ENCODE results near the gene IL25.

The IL25 gene

DNA sequence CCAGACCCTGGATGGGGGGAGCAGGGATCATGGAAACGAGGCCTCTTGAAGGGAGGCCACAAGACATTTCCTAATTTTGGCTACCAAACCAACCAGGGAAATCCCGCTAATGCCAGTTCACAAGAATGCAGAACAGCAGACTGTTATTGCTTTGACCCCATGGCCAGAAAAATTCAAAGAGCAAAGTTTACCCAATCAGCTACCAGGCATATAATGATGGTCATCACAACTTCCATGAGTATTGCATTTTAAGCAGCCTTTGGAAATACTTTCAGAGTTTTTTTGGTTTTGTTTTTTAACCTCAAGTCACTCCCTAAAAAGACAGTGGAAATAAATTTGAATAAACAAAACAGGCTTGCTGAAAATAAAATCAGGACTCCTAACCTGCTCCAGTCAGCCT, at the start of gene IL25:
Gene IL25, plus strand, starts transcription at position 301 of the 400 bp plus-strand sequence.
- TF ChIP-seq NFIC (IDR thresholded peaks at IDR 0.05) (no peak), EP300 (IDR thresholded peaks at IDR 0.05; ENCODE audit: borderline replicate concordance) (no peak)

DNA sequence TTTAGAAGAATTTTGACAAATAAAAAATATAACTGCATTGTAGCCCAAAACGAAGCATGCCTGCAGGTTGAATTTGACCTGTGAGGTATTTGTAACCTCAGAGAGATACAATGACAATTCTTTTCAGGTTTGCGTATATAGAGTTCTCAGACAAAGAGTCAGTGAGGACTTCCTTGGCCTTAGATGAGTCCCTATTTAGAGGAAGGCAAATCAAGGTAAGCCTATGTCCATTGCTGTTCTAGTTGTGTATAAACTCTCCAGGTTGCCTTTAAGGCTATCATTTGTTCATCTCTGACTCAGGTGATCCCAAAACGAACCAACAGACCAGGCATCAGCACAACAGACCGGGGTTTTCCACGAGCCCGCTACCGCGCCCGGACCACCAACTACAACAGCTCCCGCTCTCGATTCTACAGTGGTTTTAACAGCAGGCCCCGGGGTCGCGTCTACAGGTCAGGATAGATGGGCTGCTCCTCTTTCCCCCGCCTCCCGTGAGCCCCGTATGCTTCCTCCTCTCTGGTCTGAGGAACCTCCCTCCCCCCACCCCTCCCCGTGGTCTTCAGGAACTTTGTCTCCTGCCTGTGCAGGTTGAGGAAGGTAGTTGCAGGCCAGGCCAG, 48.7 kb upstream of the IL25 start:
- TF ChIP-seq YY1 (IDR thresholded peaks at IDR 0.05; ENCODE audit: low read depth) (no peak), TAF1 (IDR thresholded peaks at IDR 0.05; ENCODE audit: low read depth) (no peak), TCF12 (IDR thresholded peaks at IDR 0.05; ENCODE audit: low read depth) (no peak), ZBTB7A (IDR thresholded peaks at IDR 0.05; ENCODE audit: low read depth) (no peak)
- TF ChIP-seq, protein P1, sequence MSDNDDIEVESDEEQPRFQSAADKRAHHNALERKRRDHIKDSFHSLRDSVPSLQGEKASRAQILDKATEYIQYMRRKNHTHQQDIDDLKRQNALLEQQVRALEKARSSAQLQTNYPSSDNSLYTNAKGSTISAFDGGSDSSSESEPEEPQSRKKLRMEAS (IDR thresholded peaks at IDR 0.05), result no peak

DNA sequence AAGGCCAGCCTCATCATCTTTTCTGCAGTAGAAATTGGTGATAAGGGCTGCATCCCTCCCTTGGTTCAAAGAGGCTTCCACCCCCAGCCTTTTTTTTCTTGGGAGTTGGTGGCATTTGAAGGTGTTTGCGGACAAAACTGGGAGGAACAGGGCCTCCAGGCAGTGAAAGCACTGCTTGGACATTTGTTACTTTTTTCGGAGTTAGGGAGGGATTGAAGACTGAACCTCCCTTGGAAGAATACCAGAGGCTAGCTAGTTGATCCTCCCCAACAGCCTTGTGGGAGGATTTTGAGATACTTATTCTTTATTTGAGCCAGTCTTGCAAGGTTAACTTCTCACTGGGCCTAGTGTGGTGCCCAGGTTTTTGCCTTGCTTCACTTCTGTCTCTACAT, 48.2 kb upstream of the IL25 start:
- TF ChIP-seq CREB1 (IDR thresholded peaks at IDR 0.05; ENCODE audit: low read depth) (no peak), EGR1 (IDR thresholded peaks at IDR 0.05) (no peak), TAF1 (IDR thresholded peaks at IDR 0.05; ENCODE audit: low read depth) (no peak), CEBPB (IDR thresholded peaks at IDR 0.05) (no peak), TEAD4 (IDR thresholded peaks at IDR 0.05) (no peak), ZBTB7A (IDR thresholded peaks at IDR 0.05; ENCODE audit: low read depth) (no peak), RAD21 (IDR thresholded peaks at IDR 0.05; ENCODE audit: low read depth) (no peak), TCF12 (IDR thresholded peaks at IDR 0.05; ENCODE audit: low read depth) (no peak), EP300 (IDR thresholded peaks at IDR 0.05; ENCODE audit: borderline replicate concordance) (no peak), YY1 (IDR thresholded peaks at IDR 0.05; ENCODE audit: low read depth) (no peak), FOXM1 (IDR thresholded peaks at IDR 0.05; ENCODE audit: borderline replicate concordance, low read depth) (no peak), NFIC (IDR thresholded peaks at IDR 0.05) (no peak)
- TF ChIP-seq, protein P2, sequence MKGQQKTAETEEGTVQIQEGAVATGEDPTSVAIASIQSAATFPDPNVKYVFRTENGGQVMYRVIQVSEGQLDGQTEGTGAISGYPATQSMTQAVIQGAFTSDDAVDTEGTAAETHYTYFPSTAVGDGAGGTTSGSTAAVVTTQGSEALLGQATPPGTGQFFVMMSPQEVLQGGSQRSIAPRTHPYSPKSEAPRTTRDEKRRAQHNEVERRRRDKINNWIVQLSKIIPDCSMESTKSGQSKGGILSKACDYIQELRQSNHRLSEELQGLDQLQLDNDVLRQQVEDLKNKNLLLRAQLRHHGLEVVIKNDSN (IDR thresholded peaks at IDR 0.05), result no peak
- TF ChIP-seq, protein P1 (IDR thresholded peaks at IDR 0.05), result no peak
- TF ChIP-seq, protein P3, sequence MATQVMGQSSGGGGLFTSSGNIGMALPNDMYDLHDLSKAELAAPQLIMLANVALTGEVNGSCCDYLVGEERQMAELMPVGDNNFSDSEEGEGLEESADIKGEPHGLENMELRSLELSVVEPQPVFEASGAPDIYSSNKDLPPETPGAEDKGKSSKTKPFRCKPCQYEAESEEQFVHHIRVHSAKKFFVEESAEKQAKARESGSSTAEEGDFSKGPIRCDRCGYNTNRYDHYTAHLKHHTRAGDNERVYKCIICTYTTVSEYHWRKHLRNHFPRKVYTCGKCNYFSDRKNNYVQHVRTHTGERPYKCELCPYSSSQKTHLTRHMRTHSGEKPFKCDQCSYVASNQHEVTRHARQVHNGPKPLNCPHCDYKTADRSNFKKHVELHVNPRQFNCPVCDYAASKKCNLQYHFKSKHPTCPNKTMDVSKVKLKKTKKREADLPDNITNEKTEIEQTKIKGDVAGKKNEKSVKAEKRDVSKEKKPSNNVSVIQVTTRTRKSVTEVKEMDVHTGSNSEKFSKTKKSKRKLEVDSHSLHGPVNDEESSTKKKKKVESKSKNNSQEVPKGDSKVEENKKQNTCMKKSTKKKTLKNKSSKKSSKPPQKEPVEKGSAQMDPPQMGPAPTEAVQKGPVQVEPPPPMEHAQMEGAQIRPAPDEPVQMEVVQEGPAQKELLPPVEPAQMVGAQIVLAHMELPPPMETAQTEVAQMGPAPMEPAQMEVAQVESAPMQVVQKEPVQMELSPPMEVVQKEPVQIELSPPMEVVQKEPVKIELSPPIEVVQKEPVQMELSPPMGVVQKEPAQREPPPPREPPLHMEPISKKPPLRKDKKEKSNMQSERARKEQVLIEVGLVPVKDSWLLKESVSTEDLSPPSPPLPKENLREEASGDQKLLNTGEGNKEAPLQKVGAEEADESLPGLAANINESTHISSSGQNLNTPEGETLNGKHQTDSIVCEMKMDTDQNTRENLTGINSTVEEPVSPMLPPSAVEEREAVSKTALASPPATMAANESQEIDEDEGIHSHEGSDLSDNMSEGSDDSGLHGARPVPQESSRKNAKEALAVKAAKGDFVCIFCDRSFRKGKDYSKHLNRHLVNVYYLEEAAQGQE (IDR thresholded peaks at IDR 0.05; ENCODE audit: low read depth), result no peak

DNA sequence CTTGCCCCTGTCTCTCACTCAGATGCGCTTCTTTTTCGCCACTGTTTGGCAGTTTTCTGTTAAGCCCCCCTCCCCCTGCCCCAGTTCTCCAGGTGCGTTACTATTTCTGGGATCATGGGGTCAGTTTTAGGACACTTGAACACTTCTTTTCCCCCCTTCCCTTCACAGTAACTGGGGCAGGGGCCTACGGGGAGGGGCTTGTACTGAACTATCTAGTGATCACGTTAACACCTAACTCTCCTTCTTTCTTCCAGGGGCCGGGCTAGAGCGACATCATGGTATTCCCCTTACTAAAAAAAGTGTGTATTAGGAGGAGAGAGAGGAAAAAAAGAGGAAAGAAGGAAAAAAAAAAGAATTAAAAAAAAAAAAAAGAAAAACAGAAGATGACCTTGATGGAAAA, 47.6 kb upstream of the IL25 start:
- TF ChIP-seq EP300 (IDR thresholded peaks at IDR 0.05; ENCODE audit: borderline replicate concordance) (no peak), YY1 (IDR thresholded peaks at IDR 0.05; ENCODE audit: low read depth) (no peak), TAF1 (IDR thresholded peaks at IDR 0.05; ENCODE audit: low read depth) (no peak), EGR1 (IDR thresholded peaks at IDR 0.05) (no peak), CEBPB (IDR thresholded peaks at IDR 0.05) (no peak), NFIC (IDR thresholded peaks at IDR 0.05) (no peak), CREB1 (IDR thresholded peaks at IDR 0.05; ENCODE audit: low read depth) (no peak), TCF12 (IDR thresholded peaks at IDR 0.05; ENCODE audit: low read depth) (no peak), FOXM1 (IDR thresholded peaks at IDR 0.05; ENCODE audit: borderline replicate concordance, low read depth) (no peak), RAD21 (IDR thresholded peaks at IDR 0.05; ENCODE audit: low read depth) (no peak), TEAD4 (IDR thresholded peaks at IDR 0.05) (no peak), ZBTB7A (IDR thresholded peaks at IDR 0.05; ENCODE audit: low read depth) (no peak)
- TF ChIP-seq, protein P2 (IDR thresholded peaks at IDR 0.05), result no peak
- TF ChIP-seq, protein P3 (IDR thresholded peaks at IDR 0.05; ENCODE audit: low read depth), result no peak
- TF ChIP-seq, protein P1 (IDR thresholded peaks at IDR 0.05), result no peak

DNA sequence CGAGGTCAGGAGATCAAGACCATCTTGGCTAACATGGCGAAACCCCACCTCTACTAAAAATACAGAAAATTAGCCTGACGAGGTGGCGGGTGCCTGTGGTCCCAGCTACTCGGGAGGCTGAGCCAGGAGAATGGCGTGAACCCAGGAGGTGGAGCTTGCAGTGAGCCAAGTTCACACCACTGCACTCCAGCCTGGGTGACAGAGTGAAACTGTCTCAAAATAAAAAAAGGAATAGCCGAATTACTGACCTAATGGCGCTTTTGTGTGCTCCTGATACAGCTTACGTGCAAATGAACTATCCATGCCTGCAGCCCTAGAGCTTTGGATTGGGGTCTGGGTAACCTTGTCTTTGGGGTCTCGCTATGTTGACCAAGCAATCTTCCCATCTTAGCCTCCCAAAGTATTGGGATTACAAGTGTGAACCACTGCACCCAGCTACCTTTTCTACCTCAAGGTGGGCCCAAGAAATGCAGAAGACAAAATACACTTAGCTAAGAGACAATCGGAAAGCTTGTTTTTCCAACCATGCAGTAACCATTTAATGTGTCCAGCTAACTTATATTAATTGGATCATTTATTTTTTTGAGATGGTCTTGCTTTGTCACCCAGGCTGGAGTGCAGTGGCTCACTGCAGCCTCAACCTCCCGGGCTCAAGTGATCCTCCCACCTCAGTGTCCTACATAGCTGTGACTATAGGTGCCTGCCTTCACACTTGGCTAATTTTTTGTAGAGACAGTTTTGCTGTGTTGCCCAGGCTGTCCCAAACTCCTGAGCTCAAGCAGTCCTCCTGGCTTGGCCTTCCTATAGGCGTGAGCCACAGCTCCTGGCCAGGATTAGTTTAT, 45.9 kb upstream of the IL25 start:
- TF ChIP-seq RAD21 (IDR thresholded peaks at IDR 0.05; ENCODE audit: low read depth), result no peak
